HCT116 (cell line): Measurements from ENCODE around the gene PARVB. TPM values are rescaled to one million over a fixed set of nuclear protein-coding genes. Genes with fewer than 3 reads are reported as not detected.
A peak's percentile ranks its signal among the peaks of the same experiment; 100 is the strongest.

Experiments
- ATAC-seq: fragments of 200-7000 bp; cut with Tn5 transposase; 2 replicates; pipeline ENCODE4 v1.9.1; 2020; ENCODE audit warnings: mild to moderate bottlenecking, moderate library complexity
- BruUV-seq: library from RNA; stranded (reverse); fragments of 400-500 nt; replicated peaks from 2 replicates; lab custom pipeline; 2021; lab: Mats Ljungman, UMichigan
- CTCF ChIA-PET: fragments of 300-600 bp; sonication (Branson Sonifier 250); formaldehyde crosslinking; loops from one replicate; lab custom pipeline; 2021; ENCODE audit warnings: antibody characterized with exemption; lab: Charles Lee
- POLR2A ChIA-PET: fragments of 300-600, 350-600 bp; sonication (Branson Sonifier 250); formaldehyde crosslinking; loops from one replicate; lab custom pipeline; 2021; ENCODE audit warnings: antibody characterized with exemption; lab: Charles Lee
- RAD21 ChIA-PET, 2 experiments: fragments of 300-600 bp; sonication (Branson Sonifier 250); formaldehyde crosslinking; loops; one replicate each; lab custom pipeline; 2023; ENCODE audit warnings: low total read pairs in 2 of 2; ENCODE audit not compliant: uncharacterized antibody in 2 of 2, unreplicated experiment in 2 of 2, low non-redundant PET in 1 of 2; lab: Charles Lee
- DNase-seq: peaks from one replicate; pipeline ENCODE4 v3.0.0-alpha.2; 2010; ENCODE audit warnings: low read depth, low spot score
- H2AFZ ChIP-seq: fragments of 200-600 bp; shearing (Covaris generic), sonication (generic); 2 replicates; pipeline ENCODE4 v1.6.1; 2017; ENCODE audit warnings: low read depth, mixed run types, mixed read lengths, antibody characterized with exemption, low read length; ENCODE audit not compliant: poor library complexity, severe bottlenecking
- H3K27ac ChIP-seq: 2 replicates; pipeline ENCODE4 v1.5.1; 2012; ENCODE audit warnings: low read depth, low read length
- H3K27me3 ChIP-seq: fragments of 200-600 bp; sonication (generic); 2 replicates; pipeline ENCODE4 v1.6.1; 2016; ENCODE audit warnings: mixed run types, low read length, mixed read lengths; ENCODE audit not compliant: insufficient read depth
- H3K36me3 ChIP-seq, 2 experiments: fragments of 200-500 bp in 1 of 2; fragments of 200-600 bp in 1 of 2; sonication (Bioruptor generic) in 1 of 2; sonication (generic) in 1 of 2; 2 replicates each; pipeline versions ENCODE4 v1.5.1 to v1.6.1; 2014 to 2016; ENCODE audit warnings: low read length in 2 of 2, inconsistent platforms in 1 of 2, mixed read lengths in 1 of 2, mixed run types in 1 of 2; ENCODE audit not compliant: insufficient read depth in 2 of 2, control insufficient read depth in 1 of 2
- H3K4me1 ChIP-seq, 2 experiments: fragments of 200-600 bp in 1 of 2; sonication (generic) in 1 of 2; 2 replicates each; pipeline versions ENCODE4 v1.5.1 to v1.6.1; 2012 to 2017; ENCODE audit warnings: low read length in 2 of 2, inconsistent platforms in 1 of 2, mild to moderate bottlenecking in 1 of 2, mixed read lengths in 1 of 2, mixed run types in 1 of 2, moderate library complexity in 1 of 2; ENCODE audit not compliant: insufficient read depth in 2 of 2, control insufficient read depth in 1 of 2
- H3K4me2 ChIP-seq: fragments of 200-600 bp; sonication (generic); 2 replicates; pipeline ENCODE4 v1.6.1; 2017; ENCODE audit warnings: mixed run types, low read length, mixed read lengths
- H3K4me3 ChIP-seq, 2 experiments: fragments of 200-600 bp in 1 of 2; sonication (generic) in 1 of 2; replicated peaks in 1 of 2; 2 replicates each; pipeline ENCODE4 v1.5.1; 2011 to 2016; ENCODE audit warnings: low read length in 2 of 2, control low read depth in 1 of 2, low read depth in 1 of 2, mild to moderate bottlenecking in 1 of 2, mixed read lengths in 1 of 2, mixed run types in 1 of 2
- H3K79me2 ChIP-seq: fragments of 200-600 bp; sonication (generic); 2 replicates; pipeline ENCODE4 v1.6.1; 2017; ENCODE audit warnings: mild to moderate bottlenecking, mixed run types, low read length, moderate library complexity, mixed read lengths; ENCODE audit not compliant: insufficient read depth
- H3K9ac ChIP-seq: fragments of 200-600 bp; sonication (generic); 2 replicates; pipeline ENCODE4 v1.6.1; 2016; ENCODE audit warnings: low read length, mixed read lengths
- H3K9me2 ChIP-seq: fragments of 200-600 bp; sonication (generic), shearing (Covaris generic); 2 replicates; pipeline ENCODE4 v1.6.1; 2017; ENCODE audit warnings: mixed run types, mild to moderate bottlenecking, moderate library complexity; ENCODE audit not compliant: insufficient read depth
- H3K9me3 ChIP-seq, 2 experiments: fragments of 200-500 bp in 1 of 2; fragments of 200-600 bp in 1 of 2; sonication (Bioruptor generic) in 1 of 2; sonication (generic) in 1 of 2; 2 replicates each; pipeline ENCODE4 v1.6.1; 2014 to 2017; ENCODE audit warnings: low read length in 2 of 2, mixed read lengths in 2 of 2, inconsistent platforms in 1 of 2, low read depth in 1 of 2, mild to moderate bottlenecking in 1 of 2, mixed run types in 1 of 2, moderate library complexity in 1 of 2; ENCODE audit not compliant: control insufficient read depth in 1 of 2, insufficient read depth in 1 of 2
- H4K20me1 ChIP-seq: fragments of 200-600 bp; sonication (generic), shearing (Covaris generic); 2 replicates; pipeline ENCODE4 v1.6.1; 2017; ENCODE audit warnings: mixed run types, mild to moderate bottlenecking, moderate library complexity; ENCODE audit not compliant: insufficient read depth
- ATF3 ChIP-seq: IDR thresholded peaks from 2 replicates; pipeline ENCODE4 v1.6.1; 2012
- CBX3 ChIP-seq: IDR thresholded peaks from 2 replicates; pipeline ENCODE4 v1.6.1; 2012; ENCODE audit warnings: low read depth
- EZH2 ChIP-seq: fragments of 200-600 bp; sonication (generic); IDR thresholded peaks from 2 replicates; pipeline ENCODE4 v1.6.1; 2017; ENCODE audit warnings: antibody characterized with exemption, mixed run types
- POLR2AphosphoS5 ChIP-seq: IDR thresholded peaks from 2 replicates; pipeline ENCODE4 v1.6.1; 2011; ENCODE audit warnings: mild to moderate bottlenecking, low read depth, low read length, moderate library complexity
- REST ChIP-seq: IDR thresholded peaks from 2 replicates; pipeline ENCODE4 v1.6.1; 2012; ENCODE audit warnings: low read depth
- TCF7L2 ChIP-seq: IDR thresholded peaks from 2 replicates; pipeline ENCODE4 v1.7.0; 2011; ENCODE audit warnings: borderline replicate concordance, inconsistent platforms; ENCODE audit not compliant: insufficient read depth, insufficient read length; ENCODE audit errors: extremely low read depth
- ZFX ChIP-seq: fragments of 450-650 bp; IDR thresholded peaks from 2 replicates; pipeline ENCODE4 v1.6.1; 2017
- intact Hi-C: fragments of 100-400 bp; cut with micrococcal nuclease; formaldehyde crosslinking; loops from 2 replicates; pipeline ENCODE4 v1.10.0; 2022
- total RNA-seq: library from RNA; stranded (reverse); gene quantifications from one replicate; pipeline ENCODE4 v1.2.1, GENCODE V29; 2021; ENCODE audit not compliant: unreplicated experiment
- TF ChIP-seq, protein P1 (sequence below): IDR thresholded peaks from 2 replicates; pipeline ENCODE4 v1.6.1; 2012

Gene PARVB
- total RNA-seq, 1 experiment from 2014 or later: 21.4 TPM

- DNase-seq: no peak
Measured at GRCh38 chr22:44023404-44024287, 456 bp upstream of the PARVB start.

More at GRCh38 chr22:44023404-44024287, 456 bp upstream of the PARVB start:
- RAD21 ChIA-PET: no interaction called here
- CTCF ChIA-PET: no interaction called here
- H3K4me3 ChIP-seq: peak overlapping the region; percentile 60 to 67
- intact Hi-C loops: no loop called here
- peak overlapping the region; percentile 74 for H3K27ac ChIP-seq
- H3K9me3 ChIP-seq: no peaks in the 10 kb centered on the region
- peaks cover 18% of the 10 kb centered on the region; the same call in 1 of the 2 replicates for H3K79me2 ChIP-seq
- no peak overlapping the region for H2AFZ ChIP-seq
- POLR2A ChIA-PET: no interaction called here
- TF ChIP-seq EZH2 (no peak), CBX3 (no peak), TCF7L2 (no peak), ATF3 (no peak), REST (no peak), POLR2AphosphoS5 (0 out of 2 replicates have a peak, but pooled peaks have one; percentile 17), ZFX (peak; percentile 62)
- TF ChIP-seq, protein P1, sequence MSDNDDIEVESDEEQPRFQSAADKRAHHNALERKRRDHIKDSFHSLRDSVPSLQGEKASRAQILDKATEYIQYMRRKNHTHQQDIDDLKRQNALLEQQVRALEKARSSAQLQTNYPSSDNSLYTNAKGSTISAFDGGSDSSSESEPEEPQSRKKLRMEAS: peak; percentile 69; the same call in 1 of the 2 replicates
- no peaks in the 10 kb centered on the region for H3K27me3 ChIP-seq
- TSS peak; percentile 58 for BruUV-seq
- H4K20me1 ChIP-seq: no peaks in the 10 kb centered on the region
- no peaks in the 10 kb centered on the region for H3K36me3 ChIP-seq
- peak; percentile 76 for ATAC-seq
- peak overlapping the region; percentile 80 for H3K4me2 ChIP-seq
- H3K9ac ChIP-seq: peak overlapping the region; percentile 83
- peaks cover 0 to 29% of the 10 kb centered on the region in 2 experiments; a peak in 2 of 4 replicates for H3K4me1 ChIP-seq
- H3K9me2 ChIP-seq: no peaks in the 10 kb centered on the region
